ENCODE results near the gene HPRT1.

Gene HPRT1

DNA sequence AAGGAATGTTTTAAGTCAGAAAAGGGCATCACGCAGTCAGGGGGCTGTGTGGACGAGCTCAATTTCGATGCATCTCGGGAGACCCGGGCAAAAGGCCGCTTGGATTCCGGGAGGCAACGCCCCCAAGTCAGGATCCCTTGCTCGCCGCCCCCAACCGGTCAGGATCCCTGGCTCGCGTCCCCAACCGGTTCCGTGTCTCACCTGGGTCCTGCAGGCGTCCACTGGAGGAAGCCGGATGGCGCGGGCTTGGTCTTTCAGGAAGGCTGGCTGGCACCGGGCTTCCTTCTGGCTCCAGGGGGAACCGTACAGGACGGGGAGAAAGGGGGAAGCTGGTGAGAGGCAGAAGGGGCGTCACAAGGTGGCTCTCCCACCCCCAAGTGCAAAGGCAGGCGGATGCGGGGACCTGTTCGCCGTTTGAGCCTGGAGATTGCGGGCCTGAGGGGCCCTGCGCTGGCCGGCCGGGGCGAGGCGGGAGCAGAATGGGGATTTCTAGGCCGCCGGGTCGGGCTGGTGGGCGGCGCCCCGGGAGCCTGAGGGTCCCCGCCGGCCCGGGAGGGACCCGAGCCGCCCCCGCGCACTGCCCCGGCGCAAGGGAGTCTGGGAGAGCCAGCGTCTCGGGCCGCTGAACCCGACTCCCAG, 84.7 kb downstream of the HPRT1 start:
- no peak for DNase-seq

GRCh38 chrX:134545510-134545909, 85.5 kb downstream of the HPRT1 start:
- DNase-seq = no peak

DNA sequence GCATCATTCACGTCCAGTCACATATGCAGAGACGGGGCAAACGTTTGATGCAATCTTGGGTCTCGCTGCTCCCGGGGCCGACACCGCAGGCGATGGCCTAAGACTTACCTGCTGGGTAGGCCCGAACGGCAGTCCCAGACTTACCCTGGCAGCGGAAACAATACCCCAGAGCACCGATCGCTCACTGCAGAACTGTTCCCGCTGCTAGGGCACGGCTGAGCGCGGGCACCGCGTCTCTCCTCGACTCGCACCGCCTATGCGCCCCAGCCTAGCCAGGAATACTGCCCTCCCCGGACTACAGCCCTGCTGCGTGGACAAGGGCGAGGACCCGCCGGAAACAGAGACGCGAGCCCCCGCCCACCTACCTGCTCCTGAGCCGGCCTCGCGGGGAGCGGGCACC, 86.2 kb downstream of the HPRT1 start:
- DNase-seq = no peak

DNA sequence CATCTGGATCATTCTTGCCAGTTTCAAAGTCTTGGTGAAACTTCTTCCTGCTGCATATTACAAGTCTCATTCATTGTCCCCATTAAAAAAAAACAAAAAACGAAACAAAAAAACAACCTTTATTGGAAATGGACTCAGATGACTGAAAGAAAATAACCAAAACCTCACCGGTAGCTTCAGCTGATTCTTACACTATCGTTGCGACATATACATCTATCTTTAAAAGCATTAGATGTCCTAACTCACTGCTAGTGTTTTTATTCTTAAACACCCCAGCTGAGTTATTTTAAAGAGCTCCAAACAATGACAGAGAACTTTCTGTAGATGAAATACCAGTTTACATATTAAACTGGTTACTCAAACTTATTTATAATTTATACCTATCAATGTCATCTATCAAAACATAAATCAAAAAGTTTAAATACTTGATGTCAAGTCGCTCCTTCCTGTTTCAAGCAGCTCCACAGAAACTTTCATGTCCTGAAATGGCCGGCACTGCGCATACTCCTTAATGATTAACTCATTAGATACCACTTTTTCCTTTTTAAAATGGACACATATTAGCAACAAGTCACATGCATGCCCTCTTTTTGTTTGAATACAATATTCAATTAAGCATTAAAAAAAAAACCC, 87.2 kb downstream of the HPRT1 start:
- peak in 1 of 2 donors; percentile 19 for DNase-seq

- DNase-seq = peak in 1 of 2 donors; percentile 7
Measured at GRCh38 chrX:134548257-134549201, 88.6 kb downstream of the HPRT1 start.

All from inflammatory macrophage (primary cell).